ENCODE measurements around the gene OTOG.

GRCh38 chr11:17601256-17601671 is 54.2 kb downstream of the OTOG start:
- TF ChIP-seq CTCF (IDR thresholded peaks at IDR 0.05), result peak; percentile 23
- TF ChIP-seq EZH2 (IDR thresholded peaks at IDR 0.05), result no peak

Measured in neural progenitor cell (in vitro differentiated cells).